A549 treated with AZD9567 at 1 μM for 4 hours (cell line): ENCODE data around the gene HFM1. TPM values are rescaled to one million over a fixed set of nuclear protein-coding genes. Genes with fewer than 3 reads are reported as not detected.

Source experiments
- total RNA-seq: library from RNA; stranded (reverse); fragments of 200-300 nt; extraction: Qiagen RNA extraction; gene quantifications from 5 replicates; pipeline ENCODE4 v1.2.3, GENCODE V29; 2022; ENCODE audit not compliant: insufficient read depth

Gene HFM1
- total RNA-seq: 0.06 to 0.12 TPM (median 0.08 TPM) in 4 of 5 replicates, not detected in the other

GRCh38 chr1:91404151-91405012, at the start of gene HFM1:
Gene HFM1, minus strand, starts transcription at chr1:91404837. Its CDS starts 3,755 bp downstream, at chr1:91401082.

Other genes with a start within 250 kb of the HFM1 start
- 4.3 to 6.2 TPM (median 5.1 TPM) in 5 replicates for gene CDC7, start 96.0 kb upstream of the HFM1 start, total RNA-seq